HCT116 (cell line): ENCODE results near the gene ELP6. TPM values are rescaled to one million over a fixed set of nuclear protein-coding genes. Genes with fewer than 3 reads are reported as not detected.

ENCODE experiments used
- ATAC-seq: fragments of 200-7000 bp; cut with Tn5 transposase; 2 replicates; pipeline ENCODE4 v1.9.1; 2020; ENCODE audit warnings: mild to moderate bottlenecking, moderate library complexity
- BruUV-seq: library from RNA; stranded (reverse); fragments of 400-500 nt; replicated peaks from 2 replicates; lab custom pipeline; 2021; lab: Mats Ljungman, UMichigan
- CTCF ChIA-PET: fragments of 300-600 bp; sonication (Branson Sonifier 250); formaldehyde crosslinking; loops from one replicate; lab custom pipeline; 2021; ENCODE audit warnings: antibody characterized with exemption; lab: Charles Lee
- POLR2A ChIA-PET: fragments of 300-600, 350-600 bp; sonication (Branson Sonifier 250); formaldehyde crosslinking; loops from one replicate; lab custom pipeline; 2021; ENCODE audit warnings: antibody characterized with exemption; lab: Charles Lee
- RAD21 ChIA-PET, 2 experiments: fragments of 300-600 bp; sonication (Branson Sonifier 250); formaldehyde crosslinking; loops; one replicate each; lab custom pipeline; 2023; ENCODE audit warnings: low total read pairs in 2 of 2; ENCODE audit not compliant: uncharacterized antibody in 2 of 2, unreplicated experiment in 2 of 2, low non-redundant PET in 1 of 2; lab: Charles Lee
- DNase-seq: peaks from one replicate; pipeline ENCODE4 v3.0.0-alpha.2; 2010; ENCODE audit warnings: low read depth, low spot score
- H2AFZ ChIP-seq: fragments of 200-600 bp; shearing (Covaris generic), sonication (generic); 2 replicates; pipeline ENCODE4 v1.6.1; 2017; ENCODE audit warnings: low read depth, mixed run types, mixed read lengths, antibody characterized with exemption, low read length; ENCODE audit not compliant: poor library complexity, severe bottlenecking
- H3K27ac ChIP-seq: 2 replicates; pipeline ENCODE4 v1.5.1; 2012; ENCODE audit warnings: low read depth, low read length
- H3K27me3 ChIP-seq: fragments of 200-600 bp; sonication (generic); 2 replicates; pipeline ENCODE4 v1.6.1; 2016; ENCODE audit warnings: mixed run types, low read length, mixed read lengths; ENCODE audit not compliant: insufficient read depth
- H3K36me3 ChIP-seq, 2 experiments: fragments of 200-500 bp in 1 of 2; fragments of 200-600 bp in 1 of 2; sonication (Bioruptor generic) in 1 of 2; sonication (generic) in 1 of 2; 2 replicates each; pipeline versions ENCODE4 v1.5.1 to v1.6.1; 2014 to 2016; ENCODE audit warnings: low read length in 2 of 2, inconsistent platforms in 1 of 2, mixed read lengths in 1 of 2, mixed run types in 1 of 2; ENCODE audit not compliant: insufficient read depth in 2 of 2, control insufficient read depth in 1 of 2
- H3K4me1 ChIP-seq, 2 experiments: fragments of 200-600 bp in 1 of 2; sonication (generic) in 1 of 2; 2 replicates each; pipeline versions ENCODE4 v1.5.1 to v1.6.1; 2012 to 2017; ENCODE audit warnings: low read length in 2 of 2, inconsistent platforms in 1 of 2, mild to moderate bottlenecking in 1 of 2, mixed read lengths in 1 of 2, mixed run types in 1 of 2, moderate library complexity in 1 of 2; ENCODE audit not compliant: insufficient read depth in 2 of 2, control insufficient read depth in 1 of 2
- H3K4me2 ChIP-seq: fragments of 200-600 bp; sonication (generic); 2 replicates; pipeline ENCODE4 v1.6.1; 2017; ENCODE audit warnings: mixed run types, low read length, mixed read lengths
- H3K4me3 ChIP-seq, 2 experiments: fragments of 200-600 bp in 1 of 2; sonication (generic) in 1 of 2; replicated peaks in 1 of 2; 2 replicates each; pipeline ENCODE4 v1.5.1; 2011 to 2016; ENCODE audit warnings: low read length in 2 of 2, control low read depth in 1 of 2, low read depth in 1 of 2, mild to moderate bottlenecking in 1 of 2, mixed read lengths in 1 of 2, mixed run types in 1 of 2
- H3K79me2 ChIP-seq: fragments of 200-600 bp; sonication (generic); 2 replicates; pipeline ENCODE4 v1.6.1; 2017; ENCODE audit warnings: mild to moderate bottlenecking, mixed run types, low read length, moderate library complexity, mixed read lengths; ENCODE audit not compliant: insufficient read depth
- H3K9ac ChIP-seq: fragments of 200-600 bp; sonication (generic); 2 replicates; pipeline ENCODE4 v1.6.1; 2016; ENCODE audit warnings: low read length, mixed read lengths
- H3K9me2 ChIP-seq: fragments of 200-600 bp; sonication (generic), shearing (Covaris generic); 2 replicates; pipeline ENCODE4 v1.6.1; 2017; ENCODE audit warnings: mixed run types, mild to moderate bottlenecking, moderate library complexity; ENCODE audit not compliant: insufficient read depth
- H3K9me3 ChIP-seq, 2 experiments: fragments of 200-500 bp in 1 of 2; fragments of 200-600 bp in 1 of 2; sonication (Bioruptor generic) in 1 of 2; sonication (generic) in 1 of 2; 2 replicates each; pipeline ENCODE4 v1.6.1; 2014 to 2017; ENCODE audit warnings: low read length in 2 of 2, mixed read lengths in 2 of 2, inconsistent platforms in 1 of 2, low read depth in 1 of 2, mild to moderate bottlenecking in 1 of 2, mixed run types in 1 of 2, moderate library complexity in 1 of 2; ENCODE audit not compliant: control insufficient read depth in 1 of 2, insufficient read depth in 1 of 2
- H4K20me1 ChIP-seq: fragments of 200-600 bp; sonication (generic), shearing (Covaris generic); 2 replicates; pipeline ENCODE4 v1.6.1; 2017; ENCODE audit warnings: mixed run types, mild to moderate bottlenecking, moderate library complexity; ENCODE audit not compliant: insufficient read depth
- CBX3 ChIP-seq: IDR thresholded peaks from 2 replicates; pipeline ENCODE4 v1.6.1; 2012; ENCODE audit warnings: low read depth
- ELF1 ChIP-seq: IDR thresholded peaks from 2 replicates; pipeline ENCODE4 v1.6.1; 2012; ENCODE audit warnings: low read depth, borderline replicate concordance
- JUND ChIP-seq: IDR thresholded peaks from 2 replicates; pipeline ENCODE4 v1.6.1; 2012
- RAD21 ChIP-seq: IDR thresholded peaks from 2 replicates; pipeline ENCODE4 v1.6.1; 2012; ENCODE audit warnings: low read depth, mild to moderate bottlenecking
- SP1 ChIP-seq: IDR thresholded peaks from 2 replicates; pipeline ENCODE4 v1.6.1; 2012; ENCODE audit warnings: low read depth
- TCF7L2 ChIP-seq: IDR thresholded peaks from 2 replicates; pipeline ENCODE4 v1.7.0; 2011; ENCODE audit warnings: borderline replicate concordance, inconsistent platforms; ENCODE audit not compliant: insufficient read depth, insufficient read length; ENCODE audit errors: extremely low read depth
- YY1 ChIP-seq: IDR thresholded peaks from 2 replicates; pipeline ENCODE4 v1.6.1; 2011; ENCODE audit warnings: low read length, low read depth, moderate library complexity, mild to moderate bottlenecking; ENCODE audit not compliant: insufficient replicate concordance; ENCODE audit errors: extremely low read depth
- ZNF274 ChIP-seq: fragments of 200-500 bp; sonication (Bioruptor generic); IDR thresholded peaks from 2 replicates; pipeline ENCODE4 v1.6.1; 2014; ENCODE audit warnings: mild to moderate bottlenecking, low read depth, low read length, inconsistent platforms
- intact Hi-C: fragments of 100-400 bp; cut with micrococcal nuclease; formaldehyde crosslinking; loops from 2 replicates; pipeline ENCODE4 v1.10.0; 2022
- total RNA-seq: library from RNA; stranded (reverse); gene quantifications from one replicate; pipeline ENCODE4 v1.2.1, GENCODE V29; 2021; ENCODE audit not compliant: unreplicated experiment
- TF ChIP-seq, protein P1 (sequence below): IDR thresholded peaks from 2 replicates; pipeline ENCODE4 v1.6.1; 2012
- TF ChIP-seq, protein P2 (sequence below), 3 experiments: fragments of 200-600 bp in 1 of 3; sonication (generic) in 1 of 3; IDR thresholded peaks in 2 of 3; conservative IDR thresholded peaks in 1 of 3; 2 replicates each; pipeline ENCODE4 v1.5.1; 2012 to 2017; ENCODE audit warnings: low read depth in 2 of 3, low read length in 2 of 3, antibody characterized with exemption in 1 of 3, borderline replicate concordance in 1 of 3, control low read depth in 1 of 3, mild to moderate bottlenecking in 1 of 3, mixed read lengths in 1 of 3, mixed run types in 1 of 3, moderate library complexity in 1 of 3; ENCODE audit not compliant: insufficient read depth in 1 of 3
- TF ChIP-seq, protein P3 (sequence below): IDR thresholded peaks from 2 replicates; pipeline ENCODE4 v1.6.1; 2012

ELP6 gene
- total RNA-seq, 1 experiment from 2014 or later: 38.8 TPM

DNA sequence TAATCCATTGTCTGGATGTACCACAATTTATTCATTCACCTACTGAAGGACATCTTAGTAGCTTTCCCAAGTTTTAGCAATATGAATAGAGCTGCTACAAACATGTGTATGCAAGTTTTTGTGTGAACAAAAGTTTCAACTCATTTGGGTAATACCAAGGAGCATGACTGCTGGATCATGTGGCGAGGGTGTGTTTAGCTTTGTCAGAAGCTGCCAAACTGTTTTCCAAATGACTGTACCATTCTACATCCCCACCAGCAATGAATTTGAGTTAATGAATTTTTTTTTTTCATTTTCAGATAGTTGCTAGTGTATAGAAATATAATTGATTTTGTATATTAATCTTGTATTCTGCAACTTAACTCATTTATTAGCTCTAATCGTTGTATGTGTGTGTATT, 20.0 kb upstream of the ELP6 start:
- DNase-seq (no peak), ATAC-seq (no peak)
- Histone ChIP-seq H3K27me3 (no peaks in the 10 kb centered on the region), H2AFZ (no peak overlapping the region), H3K27ac (no peak overlapping the region), H3K36me3 (no peaks in the 10 kb centered on the region), H3K4me3 (no peak overlapping the region), H3K9me3 (no peaks in the 10 kb centered on the region), H4K20me1 (no peaks in the 10 kb centered on the region), H3K9me2 (no peaks in the 10 kb centered on the region), H3K4me2 (no peak overlapping the region), H3K9ac (no peak overlapping the region), H3K4me1 (peaks cover 0 to 1% of the 10 kb centered on the region in 2 experiments; a peak in 2 of 4 replicates), H3K79me2 (no peaks in the 10 kb centered on the region)
- no TSS peak for BruUV-seq
- ChIA-PET POLR2A (no interaction called here), RAD21 (no interaction called here), CTCF (interaction anchor here (2.1 kb wide), 1 partner anchor 11 kb away, joined by 6 read pairs; no protein-coding TSS in a partner anchor)
- intact Hi-C loops: no loop called here
- TF ChIP-seq ELF1: no peak
- no peak for TF ChIP-seq TCF7L2
- no peak for TF ChIP-seq ZNF274
- no peak for TF ChIP-seq YY1
- no peak for TF ChIP-seq JUND
- TF ChIP-seq, protein P1, sequence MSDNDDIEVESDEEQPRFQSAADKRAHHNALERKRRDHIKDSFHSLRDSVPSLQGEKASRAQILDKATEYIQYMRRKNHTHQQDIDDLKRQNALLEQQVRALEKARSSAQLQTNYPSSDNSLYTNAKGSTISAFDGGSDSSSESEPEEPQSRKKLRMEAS: no peak
- TF ChIP-seq, protein P2, sequence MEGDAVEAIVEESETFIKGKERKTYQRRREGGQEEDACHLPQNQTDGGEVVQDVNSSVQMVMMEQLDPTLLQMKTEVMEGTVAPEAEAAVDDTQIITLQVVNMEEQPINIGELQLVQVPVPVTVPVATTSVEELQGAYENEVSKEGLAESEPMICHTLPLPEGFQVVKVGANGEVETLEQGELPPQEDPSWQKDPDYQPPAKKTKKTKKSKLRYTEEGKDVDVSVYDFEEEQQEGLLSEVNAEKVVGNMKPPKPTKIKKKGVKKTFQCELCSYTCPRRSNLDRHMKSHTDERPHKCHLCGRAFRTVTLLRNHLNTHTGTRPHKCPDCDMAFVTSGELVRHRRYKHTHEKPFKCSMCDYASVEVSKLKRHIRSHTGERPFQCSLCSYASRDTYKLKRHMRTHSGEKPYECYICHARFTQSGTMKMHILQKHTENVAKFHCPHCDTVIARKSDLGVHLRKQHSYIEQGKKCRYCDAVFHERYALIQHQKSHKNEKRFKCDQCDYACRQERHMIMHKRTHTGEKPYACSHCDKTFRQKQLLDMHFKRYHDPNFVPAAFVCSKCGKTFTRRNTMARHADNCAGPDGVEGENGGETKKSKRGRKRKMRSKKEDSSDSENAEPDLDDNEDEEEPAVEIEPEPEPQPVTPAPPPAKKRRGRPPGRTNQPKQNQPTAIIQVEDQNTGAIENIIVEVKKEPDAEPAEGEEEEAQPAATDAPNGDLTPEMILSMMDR (IDR thresholded peaks at IDR 0.05 in 2 of 3, conservative IDR thresholded peaks at IDR 0.05 in 1 of 3; ENCODE audit: borderline replicate concordance in 1 of 3, insufficient read depth in 1 of 3, low read depth in 2 of 3, low read length in 2 of 3): no peak
- no peak for TF ChIP-seq SP1
- TF ChIP-seq RAD21: no peak
- no peak for TF ChIP-seq CBX3
- TF ChIP-seq, protein P3, sequence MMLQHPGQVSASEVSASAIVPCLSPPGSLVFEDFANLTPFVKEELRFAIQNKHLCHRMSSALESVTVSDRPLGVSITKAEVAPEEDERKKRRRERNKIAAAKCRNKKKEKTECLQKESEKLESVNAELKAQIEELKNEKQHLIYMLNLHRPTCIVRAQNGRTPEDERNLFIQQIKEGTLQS: no peak
